Muscle of back (tissue), 10 donors: ENCODE results near the gene DIS3L. TPM values are rescaled to one million over a fixed set of nuclear protein-coding genes. Genes with fewer than 3 reads are reported as not detected.

Experiments used
- polyA plus RNA-seq, 10 donors: library from polyadenylated mRNA; unstranded; fragments of 120-200 nt; gene quantifications; one replicate each; pipeline ENCODE4 v1.2.1, GENCODE V29; 2013; ENCODE audit not compliant: insufficient read length in 10 of 10

Gene DIS3L
- polyA plus RNA-seq, 10 donors, result 21.8 to 40.7 (median 31.3) TPM

Other genes starting within 250 kb of the DIS3L start
- under 1 TPM; 0.06 to 0.57 (median 0.35) TPM for gene MEGF11, start 39.8 kb upstream of the DIS3L start, polyA plus RNA-seq
- gene TIPIN, start 63.1 kb downstream of the DIS3L start, polyA plus RNA-seq, result 10 to 100 TPM in 8 of 10 donors, 1 to 10 TPM in 2; 8.4 to 14.3 (median 12.0) TPM
- gene MAP2K1, start 93.3 kb downstream of the DIS3L start, polyA plus RNA-seq, result 100 to 1,000 TPM in 8 of 10 donors, 10 to 100 TPM in 2; 95.5 to 148 (median 118) TPM
- 10 to 100 TPM; 31.4 to 43.2 (median 35.5) TPM for gene SNAPC5, start 204.2 kb downstream of the DIS3L start, polyA plus RNA-seq
- 1,000 to 10,000 TPM; 5,006 to 6,467 (median 5,868) TPM for gene RPL4, start 211.3 kb downstream of the DIS3L start, polyA plus RNA-seq
- gene ZWILCH, start 211.8 kb downstream of the DIS3L start, polyA plus RNA-seq, result 10 to 100 TPM; 12.0 to 22.6 (median 17.5) TPM